ENCODE results near the gene POU2F1.
"Not testable (repeated sequence)": the region's sequence is repeated elsewhere in the genome, so short reads cannot be mapped to it uniquely, and the experiment has no call there.

Gene POU2F1

GRCh38 chr1:167231873-167232450 is 11.3 kb downstream of the POU2F1 start:
- no peak for DNase-seq (ENCODE audit: low read depth in 2 of 2)

GRCh38 chr1:167232801-167233200 is 12.1 kb downstream of the POU2F1 start:
- no peak for DNase-seq (ENCODE audit: low read depth in 2 of 2)

GRCh38 chr1:167233373-167233772 is 12.7 kb downstream of the POU2F1 start:
- no peak for DNase-seq (ENCODE audit: low read depth in 2 of 2)

GRCh38 chr1:167237000-167237399 is 16.3 kb downstream of the POU2F1 start:
- no peak for DNase-seq (ENCODE audit: low read depth in 2 of 2)

- no peak for DNase-seq (ENCODE audit: low read depth in 2 of 2)
Observed at GRCh38 chr1:167238713-167239112, 18.0 kb downstream of the POU2F1 start.

GRCh38 chr1:167239257-167239656 is 18.6 kb downstream of the POU2F1 start:
- DNase-seq (ENCODE audit: low read depth in 2 of 2): no peak

GRCh38 chr1:167244244-167244643 is 23.6 kb downstream of the POU2F1 start:
- no peak for DNase-seq (ENCODE audit: low read depth in 2 of 2)

GRCh38 chr1:167245168-167245567 is 24.5 kb downstream of the POU2F1 start:
- not testable (repeated sequence) for DNase-seq (ENCODE audit: low read depth in 2 of 2)

- no peak for DNase-seq (ENCODE audit: low read depth in 2 of 2)
Observed at GRCh38 chr1:167246971-167247370, 26.3 kb downstream of the POU2F1 start.

- no peak for DNase-seq (ENCODE audit: low read depth in 2 of 2)
Observed at GRCh38 chr1:167247754-167248153, 27.1 kb downstream of the POU2F1 start.

GRCh38 chr1:167248707-167249642 is 28.3 kb downstream of the POU2F1 start:
- no peak for DNase-seq (ENCODE audit: low read depth in 2 of 2)

- DNase-seq (ENCODE audit: low read depth in 2 of 2): no peak
Observed at GRCh38 chr1:167249702-167250101, 29.0 kb downstream of the POU2F1 start.

GRCh38 chr1:167250482-167250881 is 29.8 kb downstream of the POU2F1 start:
- DNase-seq (ENCODE audit: low read depth in 2 of 2): no peak

- DNase-seq (ENCODE audit: low read depth in 2 of 2): no peak
Observed at GRCh38 chr1:167251472-167251871, 30.8 kb downstream of the POU2F1 start.

GRCh38 chr1:167252986-167253385 is 32.3 kb downstream of the POU2F1 start:
- DNase-seq (ENCODE audit: low read depth in 2 of 2): no peak

- DNase-seq (ENCODE audit: low read depth in 2 of 2): no peak
Observed at GRCh38 chr1:167258858-167259257, 38.2 kb downstream of the POU2F1 start.

GRCh38 chr1:167262836-167263235 is 42.1 kb downstream of the POU2F1 start:
- DNase-seq (ENCODE audit: low read depth in 2 of 2): no peak

GRCh38 chr1:167263344-167263743 is 42.7 kb downstream of the POU2F1 start:
- no peak for DNase-seq (ENCODE audit: low read depth in 2 of 2)

- DNase-seq (ENCODE audit: low read depth in 2 of 2): no peak
Observed at GRCh38 chr1:167263819-167264464, 43.3 kb downstream of the POU2F1 start.

- DNase-seq (ENCODE audit: low read depth in 2 of 2): no peak
Observed at GRCh38 chr1:167266965-167267364, 46.3 kb downstream of the POU2F1 start.

- no peak for DNase-seq (ENCODE audit: low read depth in 2 of 2)
Observed at GRCh38 chr1:167268347-167268787, 47.7 kb downstream of the POU2F1 start.

- DNase-seq (ENCODE audit: low read depth in 2 of 2): no peak
Observed at GRCh38 chr1:167270349-167271092, 49.8 kb downstream of the POU2F1 start.
